ENCODE measurements around the gene PLA2G6. TPM values are rescaled to one million over a fixed set of nuclear protein-coding genes. Genes with fewer than 3 reads are reported as not detected.
A peak's percentile ranks its signal among the peaks of the same experiment; 100 is the strongest.

Gene PLA2G6
- total and polyA plus RNA-seq, 2 of the 13 experiments (the other 11 are each of a cell fraction or from before 2014, with no cell fraction given), result 4.8 to 11.5 TPM

- TF ChIP-seq ZNF574 (CRISPR knock-in tag; IDR thresholded peaks at IDR 0.05) (peak; percentile 60; the same call in 1 of the 2 replicates), ZNF101 (CRISPR knock-in tag; IDR thresholded peaks at IDR 0.05; ENCODE audit: borderline replicate concordance, low read depth) (no peak), KMT2A (CRISPR knock-in tag; IDR thresholded peaks at IDR 0.05) (no peak), PRMT3 (CRISPR knock-in tag; IDR thresholded peaks at IDR 0.05; ENCODE audit: borderline replicate concordance, low read depth) (no peak), UBTF (CRISPR knock-in tag; IDR thresholded peaks at IDR 0.05) (0 out of 2 replicates have a peak, but pooled peaks have one; percentile 19), CHD2 (IDR thresholded peaks at IDR 0.05; ENCODE audit: low read depth, low read length) (no peak), ZNF670 (CRISPR knock-in tag; IDR thresholded peaks at IDR 0.05; ENCODE audit: borderline replicate concordance) (0 out of 2 replicates have a peak, but pooled peaks have one; percentile 35), ZNF674 (CRISPR knock-in tag; IDR thresholded peaks at IDR 0.05; ENCODE audit: low read depth) (no peak), NRL (CRISPR knock-in tag; IDR thresholded peaks at IDR 0.05; ENCODE audit: borderline replicate concordance) (no peak), ZNF547 (CRISPR knock-in tag; IDR thresholded peaks at IDR 0.05) (0 out of 2 replicates have a peak, but pooled peaks have one; percentile 25), RBM39 (IDR thresholded peaks at IDR 0.05; ENCODE audit: low read depth, low read length, poor library complexity, severe bottlenecking) (peak; percentile 74), THAP7 (CRISPR knock-in tag; IDR thresholded peaks at IDR 0.05) (no peak), RXRB (CRISPR knock-in tag; IDR thresholded peaks at IDR 0.05; ENCODE audit: borderline replicate concordance) (0 out of 2 replicates have a peak, but pooled peaks have one; percentile 14), ZNF816 (CRISPR knock-in tag; IDR thresholded peaks at IDR 0.05; ENCODE audit: borderline replicate concordance) (0 out of 2 replicates have a peak, but pooled peaks have one; percentile 45), CAMTA2 (CRISPR knock-in tag; IDR thresholded peaks at IDR 0.05; ENCODE audit: borderline replicate concordance) (no peak), ZNF839 (CRISPR knock-in tag; IDR thresholded peaks at IDR 0.05; ENCODE audit: borderline replicate concordance) (peak; percentile 77; the same call in 1 of the 2 replicates), ISL2 (CRISPR knock-in tag; IDR thresholded peaks at IDR 0.05) (no peak), ZMAT5 (CRISPR knock-in tag; IDR thresholded peaks at IDR 0.05; ENCODE audit: borderline replicate concordance, low read depth) (no peak), ZNF841 (CRISPR knock-in tag; IDR thresholded peaks at IDR 0.05; ENCODE audit: borderline replicate concordance) (no peak), SPEN (CRISPR knock-in tag; IDR thresholded peaks at IDR 0.05; ENCODE audit: low read depth) (0 out of 2 replicates have a peak, but pooled peaks have one; percentile 12), TARDBP (CRISPR knock-in tag; IDR thresholded peaks at IDR 0.05) (no peak)
Measured at GRCh38 chr22:38110863-38111852, 70.5 kb downstream of the PLA2G6 start (continued).
